Measurements from ENCODE around the gene FBXO10. TPM values are rescaled to one million over a fixed set of nuclear protein-coding genes. Genes with fewer than 3 reads are reported as not detected.

FBXO10 gene
- total RNA-seq, 1 donor: 28.6 TPM

- Histone ChIP-seq H3K9me3 (ENCODE audit: low read depth, low read length) (no peaks in the 10 kb centered on the region), H3K27ac (ENCODE audit: low read depth, low read length) (no peak overlapping the region), H3K4me3 (ENCODE audit: insufficient read depth, low read length) (no peak overlapping the region), H3K36me3 (ENCODE audit: insufficient read depth, low read length) (peaks cover 30% of the 10 kb centered on the region), H3K4me2 (ENCODE audit: insufficient read depth, low read length) (no peak overlapping the region), H4K20me1 (ENCODE audit: insufficient read depth, low read length) (no peaks in the 10 kb centered on the region), H3K79me2 (ENCODE audit: insufficient read depth, low read length) (no peaks in the 10 kb centered on the region), H3K4me1 (ENCODE audit: insufficient read depth, low read length) (no peaks in the 10 kb centered on the region), H3K27me3 (ENCODE audit: insufficient read depth, low read length) (no peaks in the 10 kb centered on the region), H2AFZ (ENCODE audit: low read length) (no peak overlapping the region)
- TF ChIP-seq CTCF (IDR thresholded peaks at IDR 0.05; ENCODE audit: extremely low read depth, low read depth, low read length): no peak
- no peak for DNase-seq (ENCODE audit: insufficient read length, low spot score, missing footprints)
Measured at GRCh38 chr9:37508135-37508833, 67.9 kb downstream of the FBXO10 start.

GRCh38 chr9:37507566-37508134 is 68.5 kb downstream of the FBXO10 start:
- Histone ChIP-seq H3K9me3 (ENCODE audit: low read depth, low read length) (no peaks in the 10 kb centered on the region), H3K4me2 (ENCODE audit: insufficient read depth, low read length) (no peak overlapping the region), H2AFZ (ENCODE audit: low read length) (no peak overlapping the region), H3K27ac (ENCODE audit: low read depth, low read length) (no peak overlapping the region), H3K4me3 (ENCODE audit: insufficient read depth, low read length) (no peak overlapping the region), H3K4me1 (ENCODE audit: insufficient read depth, low read length) (no peaks in the 10 kb centered on the region), H3K36me3 (ENCODE audit: insufficient read depth, low read length) (peaks cover 34% of the 10 kb centered on the region), H3K79me2 (ENCODE audit: insufficient read depth, low read length) (no peaks in the 10 kb centered on the region), H4K20me1 (ENCODE audit: insufficient read depth, low read length) (no peaks in the 10 kb centered on the region), H3K27me3 (ENCODE audit: insufficient read depth, low read length) (no peaks in the 10 kb centered on the region)
- no peak for TF ChIP-seq CTCF (IDR thresholded peaks at IDR 0.05; ENCODE audit: extremely low read depth, low read depth, low read length)
- no peak for DNase-seq (ENCODE audit: insufficient read length, low spot score, missing footprints)

- H3K4me3 ChIP-seq (ENCODE audit: insufficient read depth, low read length): no peak overlapping the region
- H4K20me1 ChIP-seq (ENCODE audit: insufficient read depth, low read length): no peaks in the 10 kb centered on the region
- no peak for TF ChIP-seq CTCF (IDR thresholded peaks at IDR 0.05; ENCODE audit: extremely low read depth, low read depth, low read length)
- peaks cover 57% of the 10 kb centered on the region for H3K36me3 ChIP-seq (ENCODE audit: insufficient read depth, low read length)
- H3K27ac ChIP-seq (ENCODE audit: low read depth, low read length): no peak overlapping the region
- no peaks in the 10 kb centered on the region for H3K27me3 ChIP-seq (ENCODE audit: insufficient read depth, low read length)
- DNase-seq (ENCODE audit: insufficient read length, low spot score, missing footprints): no peak
- H3K4me1 ChIP-seq (ENCODE audit: insufficient read depth, low read length): no peaks in the 10 kb centered on the region
- no peaks in the 10 kb centered on the region for H3K9me3 ChIP-seq (ENCODE audit: low read depth, low read length)
- H2AFZ ChIP-seq (ENCODE audit: low read length): no peak overlapping the region
- no peak overlapping the region for H3K4me2 ChIP-seq (ENCODE audit: insufficient read depth, low read length)
- no peaks in the 10 kb centered on the region for H3K79me2 ChIP-seq (ENCODE audit: insufficient read depth, low read length)
Measured at GRCh38 chr9:37504605-37505004, 71.6 kb downstream of the FBXO10 start.

GRCh38 chr9:37503736-37504135 is 72.4 kb downstream of the FBXO10 start:
- Histone ChIP-seq H3K36me3 (ENCODE audit: insufficient read depth, low read length) (peaks cover 62% of the 10 kb centered on the region), H3K9me3 (ENCODE audit: low read depth, low read length) (no peaks in the 10 kb centered on the region), H3K27ac (ENCODE audit: low read depth, low read length) (no peak overlapping the region), H3K79me2 (ENCODE audit: insufficient read depth, low read length) (no peaks in the 10 kb centered on the region), H3K4me3 (ENCODE audit: insufficient read depth, low read length) (no peak overlapping the region), H4K20me1 (ENCODE audit: insufficient read depth, low read length) (no peaks in the 10 kb centered on the region), H3K27me3 (ENCODE audit: insufficient read depth, low read length) (no peaks in the 10 kb centered on the region), H3K4me1 (ENCODE audit: insufficient read depth, low read length) (no peaks in the 10 kb centered on the region), H2AFZ (ENCODE audit: low read length) (no peak overlapping the region), H3K4me2 (ENCODE audit: insufficient read depth, low read length) (no peak overlapping the region)
- DNase-seq (ENCODE audit: insufficient read length, low spot score, missing footprints): no peak
- no peak for TF ChIP-seq CTCF (IDR thresholded peaks at IDR 0.05; ENCODE audit: extremely low read depth, low read depth, low read length)
